Psoas muscle (tissue), 8 donors: Measurements from ENCODE around the gene CACNA1B. TPM values are rescaled to one million over a fixed set of nuclear protein-coding genes. Genes with fewer than 3 reads are reported as not detected.

Source experiments
- ATAC-seq, 4 donors: fragments of 200-7000 bp; cut with Tn5 transposase; one replicate each; pipeline ENCODE4 v1.9.1; 2020; ENCODE audit warnings: moderate library complexity in 3 of 4, mild to moderate bottlenecking in 2 of 4
- DNase-seq, 2 donors: peaks; one replicate each; pipeline ENCODE4 v3.0.0-alpha.2; 2020
- H3K27ac ChIP-seq: fragments of 200-600 bp; one replicate; pipeline ENCODE4 v1.8.0; 2022
- H3K27me3 ChIP-seq, 3 donors: fragments of 200-600 bp in 1 of 3; one replicate each; pipeline versions ENCODE4 v1.6.1 to v1.8.0; 2013 to 2022; ENCODE audit warnings: low read length in 2 of 3, mild to moderate bottlenecking in 2 of 3, moderate library complexity in 1 of 3; ENCODE audit not compliant: insufficient read depth in 3 of 3
- H3K36me3 ChIP-seq, 2 donors: fragments of 200-600 bp in 1 of 2; one replicate each; pipeline versions ENCODE4 v1.6.1 to v1.8.0; 2013 to 2022; ENCODE audit warnings: low read depth in 1 of 2, mild to moderate bottlenecking in 1 of 2, moderate library complexity in 1 of 2; ENCODE audit not compliant: insufficient read depth in 1 of 2
- H3K4me1 ChIP-seq: fragments of 200-600 bp; one replicate; pipeline ENCODE4 v1.8.0; 2022
- H3K4me3 ChIP-seq: fragments of 200-600 bp; one replicate; pipeline ENCODE4 v1.8.0; 2022; ENCODE audit warnings: mild to moderate bottlenecking
- H3K9me3 ChIP-seq: fragments of 200-600 bp; one replicate; pipeline ENCODE4 v1.8.0; 2022
- WGBS, 3 donors: extraction: QIAGEN DNeasy Blood & Tissue Kit; methylation state at CpG; one replicate each; pipeline versions ENCODE4 v1.1.6 to v1.1.7; 2013; 5-methylcytosine and 5-hydroxymethylcytosine counted together
- intact Hi-C, 2 donors: fragments of 100-400 bp; cut with DNase I; formaldehyde crosslinking; loops; one replicate each; pipeline versions ENCODE4 v1.11.0 to v1.14.2; 2022
- polyA plus RNA-seq, 3 donors: library from polyadenylated mRNA; stranded (reverse); fragments of 200-250 nt; gene quantifications; one replicate each; pipeline ENCODE4 v1.2.3, GENCODE V29; 2013
- total RNA-seq, 4 donors: library from RNA; stranded (reverse); fragmentation: NEBNext Ultra II Directional in 2 of 4; extraction: Animal tissue kit (Norgen Biotek cat#: 25700) in 2 of 4; gene quantifications; one replicate each; pipeline versions ENCODE4 v1.2.1 to v1.2.4, GENCODE V29; 2021 to 2023
- TF ChIP-seq, protein P1 (sequence below): fragments of 200-600 bp; IDR thresholded peaks from one replicate; pipeline ENCODE4 v1.8.0; 2022; ENCODE audit warnings: antibody characterized with exemption
- donor health status: healthy with polysubstance abuse.
- donor health status: DM: no; HTN: no; CAD: no; lungs with moderate emphysema.
- donor health status: Bipolar disorder and iron deficiency.
- donor health status: healthy.
- donor health status: DM: yes; HTN: yes; CAD: no.
- donor health status: DM: no; HTN: no; CAD: no.
- donor health status: DM: no; HTN: no; CAD: no.
- donor health status: DM: yes; HTN: yes; CAD: no.

The CACNA1B gene
- total and polyA plus RNA-seq, 7 donors: 0.01 to 0.02 TPM; not detected in 5

- TF ChIP-seq, protein P1, sequence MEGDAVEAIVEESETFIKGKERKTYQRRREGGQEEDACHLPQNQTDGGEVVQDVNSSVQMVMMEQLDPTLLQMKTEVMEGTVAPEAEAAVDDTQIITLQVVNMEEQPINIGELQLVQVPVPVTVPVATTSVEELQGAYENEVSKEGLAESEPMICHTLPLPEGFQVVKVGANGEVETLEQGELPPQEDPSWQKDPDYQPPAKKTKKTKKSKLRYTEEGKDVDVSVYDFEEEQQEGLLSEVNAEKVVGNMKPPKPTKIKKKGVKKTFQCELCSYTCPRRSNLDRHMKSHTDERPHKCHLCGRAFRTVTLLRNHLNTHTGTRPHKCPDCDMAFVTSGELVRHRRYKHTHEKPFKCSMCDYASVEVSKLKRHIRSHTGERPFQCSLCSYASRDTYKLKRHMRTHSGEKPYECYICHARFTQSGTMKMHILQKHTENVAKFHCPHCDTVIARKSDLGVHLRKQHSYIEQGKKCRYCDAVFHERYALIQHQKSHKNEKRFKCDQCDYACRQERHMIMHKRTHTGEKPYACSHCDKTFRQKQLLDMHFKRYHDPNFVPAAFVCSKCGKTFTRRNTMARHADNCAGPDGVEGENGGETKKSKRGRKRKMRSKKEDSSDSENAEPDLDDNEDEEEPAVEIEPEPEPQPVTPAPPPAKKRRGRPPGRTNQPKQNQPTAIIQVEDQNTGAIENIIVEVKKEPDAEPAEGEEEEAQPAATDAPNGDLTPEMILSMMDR: no peak
- Histone ChIP-seq H3K4me1 (no peaks in the 10 kb centered on the region), H3K9me3 (no peaks in the 10 kb centered on the region), H3K27ac (no peak overlapping the region), H3K36me3 (no peaks in the 10 kb centered on the region), H3K27me3 (peaks cover 0 to 2% (median 0%) of the 10 kb centered on the region in 3 donors), H3K4me3 (no peak overlapping the region)
- 74 to 81% (median 79%) methylated on average over 5 of the region's 5 CpGs for WGBS, 3 donors
- DNase-seq (no peak), ATAC-seq (no peak)
- intact Hi-C loops: no loop called here
Measured at GRCh38 chr9:137893670-137894069, 16.1 kb downstream of the CACNA1B start.

- no peak overlapping the region for H3K4me3 ChIP-seq
- DNase-seq (no peak), ATAC-seq (no peak)
Measured at GRCh38 chr9:137899551-137900360, 22.2 kb downstream of the CACNA1B start.

GRCh38 chr9:137900584-137901310 is 23.2 kb downstream of the CACNA1B start:
- no peaks in the 10 kb centered on the region for H3K4me1 ChIP-seq
- no peaks in the 10 kb centered on the region for H3K36me3 ChIP-seq
- intact Hi-C loops: no loop called here
- no peak for DNase-seq
- peaks cover 0 to 17% (median 4%) of the 10 kb centered on the region in 3 donors for H3K27me3 ChIP-seq
- peaks cover 4% of the 10 kb centered on the region for H3K9me3 ChIP-seq
- H3K27ac ChIP-seq: no peak overlapping the region
- WGBS, 3 donors: 90 to 94% (median 93%) methylated on average over 12 of the region's 12 CpGs
- TF ChIP-seq, protein P1: no peak
- no peak for ATAC-seq
- H3K4me3 ChIP-seq: no peak overlapping the region

More at GRCh38 chr9:137899551-137900360, 22.2 kb downstream of the CACNA1B start:
- no peaks in the 10 kb centered on the region for H3K36me3 ChIP-seq
- 73 to 79% (median 78%) methylated on average over 14 of the region's 14 CpGs for WGBS, 3 donors
- peaks cover 4% of the 10 kb centered on the region for H3K9me3 ChIP-seq
- H3K4me1 ChIP-seq: no peaks in the 10 kb centered on the region
- no peak overlapping the region for H3K27ac ChIP-seq
- intact Hi-C loops: no loop called here
- H3K27me3 ChIP-seq: peaks cover 0 to 16% (median 4%) of the 10 kb centered on the region in 3 donors
- TF ChIP-seq, protein P1: no peak

DNA sequence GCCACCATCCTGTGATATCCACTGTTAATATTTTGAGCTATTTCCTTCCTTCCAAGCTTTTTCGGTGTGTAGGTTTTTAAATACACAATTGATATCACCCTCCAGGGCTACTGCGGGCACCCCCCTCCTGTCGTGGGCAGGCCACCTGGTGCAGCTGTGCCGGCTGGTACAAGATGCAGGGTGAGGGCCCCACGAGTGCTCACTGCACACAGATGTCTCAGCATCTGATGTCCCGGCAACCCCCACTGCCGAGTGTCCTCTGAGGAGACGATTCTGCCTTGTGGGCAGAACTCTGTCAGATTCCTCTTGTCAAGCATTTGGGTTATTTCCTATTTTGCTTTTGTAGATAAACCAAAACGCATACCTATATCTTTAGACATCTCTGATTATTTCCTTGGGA is 25.1 kb downstream of the CACNA1B start:
- peaks cover 0 to 17% (median 4%) of the 10 kb centered on the region in 3 donors for H3K27me3 ChIP-seq
- no peak for ATAC-seq
- 63 to 71% (median 66%) methylated on average over 9 of the region's 9 CpGs for WGBS, 3 donors
- intact Hi-C loops: no loop called here
- no peaks in the 10 kb centered on the region for H3K4me1 ChIP-seq
- no peak overlapping the region for H3K4me3 ChIP-seq
- TF ChIP-seq, protein P1: no peak
- H3K9me3 ChIP-seq: peaks cover 4% of the 10 kb centered on the region
- DNase-seq: no peak
- H3K36me3 ChIP-seq: no peaks in the 10 kb centered on the region
- no peak overlapping the region for H3K27ac ChIP-seq
